HG03060 (cell line): ENCODE results near the gene TBC1D19.
"Not testable (repeated sequence)": the region's sequence is repeated elsewhere in the genome, so short reads cannot be mapped to it uniquely, and the experiment has no call there.

ENCODE experiments used
- ATAC-seq: cut with Tn5 transposase; IDR thresholded peaks from one replicate; pipeline ENCODE4 v1.9.1; 2021; ENCODE audit warnings: low read depth, moderate number of reproducible peaks; ENCODE audit not compliant: unreplicated experiment

The TBC1D19 gene

DNA sequence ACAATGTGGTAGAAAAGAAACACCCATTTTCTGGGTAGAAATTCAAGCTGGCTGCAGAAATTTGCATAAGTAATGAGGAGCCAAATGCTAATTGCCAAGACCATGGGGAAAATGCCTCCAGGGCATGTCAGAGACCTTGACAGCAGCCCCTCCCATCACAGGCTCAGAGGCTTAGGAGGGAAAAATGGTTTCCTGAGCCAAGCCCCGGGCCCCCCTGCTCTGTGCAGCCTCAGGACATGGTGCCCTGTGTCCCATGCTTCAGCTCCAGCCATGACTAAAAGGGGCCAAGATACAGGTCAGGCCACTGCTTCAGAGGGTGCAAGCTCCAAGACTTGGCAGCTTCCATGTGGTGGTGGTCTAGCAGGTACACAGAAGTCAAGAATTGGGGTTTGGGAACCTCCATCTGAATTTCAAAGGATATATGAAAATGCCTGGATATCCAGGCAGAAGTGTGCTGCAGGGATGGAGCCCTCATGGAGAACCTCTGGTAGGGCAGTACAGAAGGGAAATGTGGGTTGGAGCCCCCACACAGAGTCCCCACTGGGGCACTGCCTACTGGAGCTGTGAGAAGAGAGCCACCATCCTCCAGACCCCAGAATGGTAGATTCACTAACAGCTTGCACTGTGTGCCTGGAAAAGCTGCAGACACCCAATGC lies 95.3 kb downstream of the TBC1D19 start:
- not testable (repeated sequence) for ATAC-seq

DNA sequence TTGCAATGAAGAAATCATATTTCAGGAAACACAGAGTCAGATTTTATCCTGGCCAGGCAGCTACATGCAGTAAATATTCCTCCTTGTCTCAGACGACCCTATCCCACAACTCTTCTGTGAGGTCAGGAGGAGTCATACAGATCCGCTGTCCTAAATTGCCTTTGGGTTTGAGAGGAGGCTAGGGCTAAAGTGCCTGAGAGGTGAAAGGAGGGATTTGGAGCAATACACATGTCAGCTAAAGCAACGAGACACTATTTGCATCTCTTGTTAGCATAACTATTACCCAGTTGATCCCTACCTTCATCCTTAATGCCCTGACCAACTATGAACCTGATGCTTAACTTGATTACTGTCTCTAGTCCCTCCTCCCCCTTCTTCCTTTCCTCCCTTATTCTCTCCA lies 98.6 kb downstream of the TBC1D19 start:
- no peak for ATAC-seq

DNA sequence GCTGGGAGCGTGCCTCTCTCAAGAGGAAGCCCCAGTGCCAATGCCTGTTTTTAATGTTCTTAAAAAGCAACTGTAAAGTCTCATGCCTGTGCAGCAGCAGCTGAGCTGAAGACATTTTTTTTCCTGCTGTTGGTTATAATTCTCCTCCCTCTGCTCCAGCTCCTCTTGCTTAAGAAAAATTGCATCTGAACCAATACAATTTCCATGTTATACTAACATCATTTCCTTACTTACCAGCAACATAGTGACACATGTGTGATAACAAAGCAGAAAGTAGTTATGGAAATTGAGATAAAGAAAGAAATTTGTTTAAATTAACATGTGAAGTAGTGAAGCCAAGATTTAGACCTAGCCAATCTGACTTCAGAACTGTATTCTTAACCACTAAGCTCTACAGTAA lies 101.4 kb downstream of the TBC1D19 start:
- no peak for ATAC-seq

DNA sequence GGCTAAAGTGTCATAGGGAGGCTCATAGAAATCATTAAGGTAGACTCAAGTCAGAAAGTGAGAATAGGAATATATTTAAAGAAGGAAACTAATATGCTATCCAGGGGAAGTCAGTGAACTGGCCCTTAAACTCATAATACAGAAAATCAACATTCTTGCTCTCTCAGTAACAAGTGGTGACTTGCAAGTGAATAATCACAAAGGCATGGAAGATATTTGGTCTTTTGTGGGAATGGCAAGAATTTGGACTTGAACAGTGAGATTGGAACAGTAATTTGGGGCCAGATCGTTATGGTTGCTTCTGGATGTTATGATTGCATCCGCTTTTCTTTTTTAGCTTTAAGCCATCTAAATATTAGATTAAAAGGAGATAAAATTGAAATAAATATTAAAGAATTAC lies 103.8 kb downstream of the TBC1D19 start:
- ATAC-seq = no peak

DNA sequence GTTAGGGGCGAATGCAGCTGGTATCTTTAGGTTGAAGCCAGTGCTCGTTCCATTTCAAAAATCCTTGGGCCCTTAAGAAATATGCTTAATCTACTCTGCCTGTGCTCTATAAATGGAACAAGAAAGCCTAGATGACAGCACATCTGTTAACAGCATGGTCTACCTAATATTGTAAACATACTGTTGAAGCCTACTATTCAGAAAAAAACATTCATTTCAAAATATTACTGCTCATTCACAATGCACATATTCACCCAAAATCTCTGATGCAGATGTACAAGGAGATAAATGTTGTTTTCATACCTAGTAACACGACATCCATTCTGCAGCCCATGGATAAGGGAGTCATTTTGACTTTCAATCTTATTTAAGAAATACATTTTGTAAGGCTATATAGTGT lies 106.6 kb downstream of the TBC1D19 start:
- no peak for ATAC-seq

DNA sequence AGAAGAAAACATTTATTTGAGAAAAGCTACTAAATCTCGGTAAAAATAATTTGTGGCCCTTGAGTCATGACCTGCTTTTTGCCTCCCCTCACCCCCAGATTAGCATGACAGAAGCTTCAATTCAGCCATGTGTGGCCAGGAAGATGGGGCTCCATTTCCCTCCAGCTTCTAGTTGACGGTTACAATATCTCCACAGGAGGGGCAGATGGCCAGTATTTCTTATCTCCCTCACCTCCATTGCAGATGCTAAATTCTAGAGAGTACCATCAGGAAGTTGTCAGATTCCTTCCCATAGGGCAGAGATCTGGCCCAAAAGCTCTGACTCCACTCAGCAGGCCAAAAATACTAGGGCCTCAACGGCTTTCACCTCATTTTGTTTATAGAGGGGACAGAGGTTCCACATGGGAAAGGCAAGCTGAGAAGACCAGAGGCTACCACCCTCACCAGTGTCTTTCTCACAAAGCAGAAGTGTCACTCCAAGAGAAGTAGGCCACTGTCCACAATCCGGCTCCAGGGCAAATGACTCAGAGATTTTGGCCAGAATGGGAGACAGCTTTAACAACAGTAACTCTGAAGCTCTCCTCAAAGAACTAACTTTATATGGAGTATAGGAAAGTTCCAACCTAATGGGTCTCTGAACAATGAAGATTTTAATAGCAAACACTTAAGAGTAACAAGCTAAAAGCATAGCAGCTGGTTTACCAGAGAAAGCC lies 108.3 kb downstream of the TBC1D19 start:
- no peak for ATAC-seq

DNA sequence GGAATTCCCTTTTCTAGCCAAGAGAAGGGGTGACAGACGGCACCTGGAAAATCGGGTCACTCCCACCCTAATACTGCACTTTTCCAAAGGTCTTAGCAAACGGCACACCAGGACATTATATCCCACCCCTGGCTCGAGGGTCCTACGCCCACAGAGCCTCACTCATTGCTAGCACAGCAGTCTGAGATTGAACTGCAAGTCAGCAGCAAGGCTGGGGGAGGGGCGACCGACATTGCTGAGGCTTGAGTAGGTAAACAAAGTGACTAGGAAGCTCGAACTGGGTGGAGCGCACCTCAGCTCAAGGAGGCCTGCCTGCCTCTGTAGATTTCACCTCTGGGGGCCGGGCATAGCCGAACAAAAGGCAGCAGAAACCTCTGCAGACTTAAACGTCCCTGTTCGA lies 110.2 kb downstream of the TBC1D19 start:
- not testable (repeated sequence) for ATAC-seq

DNA sequence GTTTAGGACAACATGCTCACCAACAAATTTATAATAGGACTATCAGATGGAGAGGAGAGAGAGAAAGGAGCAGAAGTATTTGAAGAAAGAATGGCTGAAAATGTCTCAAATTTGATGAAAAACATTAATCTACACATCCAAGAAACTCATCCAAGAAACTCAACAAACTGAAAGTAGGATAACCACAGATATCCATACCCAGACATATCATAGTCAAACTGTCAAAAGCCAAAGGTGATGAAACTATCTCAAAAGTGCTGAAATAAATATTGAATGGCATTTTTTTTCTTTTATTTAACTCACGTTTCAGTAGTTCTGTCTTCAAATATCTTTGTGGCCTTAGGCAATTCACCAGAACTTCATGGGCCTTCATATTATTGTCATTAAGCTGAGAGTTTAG lies 116.2 kb downstream of the TBC1D19 start:
- ATAC-seq = no peak

DNA sequence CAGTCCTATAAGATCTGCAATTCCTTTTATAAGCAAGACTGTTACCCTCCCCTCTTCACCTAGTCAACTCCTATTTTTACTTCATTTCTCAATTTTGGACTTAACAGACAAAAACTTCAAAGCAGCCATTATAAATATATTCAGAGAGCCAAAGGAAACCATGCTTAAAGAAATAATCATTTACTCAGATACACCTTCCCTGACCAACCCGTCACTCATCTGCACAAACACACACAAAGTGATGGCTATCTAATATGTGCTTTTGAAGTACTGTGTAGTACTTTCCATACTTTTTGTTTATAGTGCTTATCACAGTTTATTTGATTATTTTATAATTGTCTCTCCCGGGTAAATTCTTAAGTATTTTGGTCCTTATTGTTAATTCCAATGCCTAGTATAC lies 117.2 kb downstream of the TBC1D19 start:
- no peak for ATAC-seq

DNA sequence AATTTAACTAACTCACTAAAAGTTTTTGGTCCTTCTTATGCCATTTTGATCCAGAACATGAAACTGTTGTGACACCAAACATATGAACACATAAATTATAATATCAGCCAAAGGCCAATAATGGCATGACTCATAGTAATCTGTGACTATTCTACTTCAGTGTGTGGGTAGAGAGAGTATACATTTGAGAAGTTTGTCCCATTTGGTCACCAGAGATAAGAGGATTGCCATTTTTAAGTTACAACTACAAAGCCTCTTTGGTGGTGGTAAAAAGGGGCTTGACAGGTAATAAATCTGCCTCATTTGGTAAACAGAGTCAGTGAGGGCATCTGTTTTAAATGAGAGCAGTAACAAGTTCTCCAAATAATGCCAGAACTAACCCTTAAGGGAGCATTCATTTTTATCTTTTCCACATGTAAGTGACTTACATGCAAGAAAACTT lies 117.9 kb downstream of the TBC1D19 start:
- ATAC-seq = no peak

DNA sequence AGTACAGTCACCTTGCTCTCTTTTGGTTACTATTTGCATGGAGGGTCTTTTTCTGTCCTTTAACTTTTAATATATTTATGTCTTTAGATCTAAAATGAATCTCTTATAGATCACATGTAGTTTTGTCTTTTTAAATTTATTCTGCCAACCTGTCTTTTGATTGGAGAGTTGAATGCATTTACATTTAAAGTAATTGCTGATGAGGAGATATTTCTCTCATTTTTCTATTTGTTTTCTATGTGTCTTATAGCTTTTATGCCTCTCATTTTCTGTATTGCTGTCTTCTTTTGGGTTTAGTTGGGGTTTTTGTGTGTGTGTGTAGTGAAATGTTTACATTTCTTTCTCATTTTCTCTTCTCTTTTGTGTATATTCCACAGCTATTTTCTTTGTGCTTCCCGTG lies 123.5 kb downstream of the TBC1D19 start:
- no peak for ATAC-seq

DNA sequence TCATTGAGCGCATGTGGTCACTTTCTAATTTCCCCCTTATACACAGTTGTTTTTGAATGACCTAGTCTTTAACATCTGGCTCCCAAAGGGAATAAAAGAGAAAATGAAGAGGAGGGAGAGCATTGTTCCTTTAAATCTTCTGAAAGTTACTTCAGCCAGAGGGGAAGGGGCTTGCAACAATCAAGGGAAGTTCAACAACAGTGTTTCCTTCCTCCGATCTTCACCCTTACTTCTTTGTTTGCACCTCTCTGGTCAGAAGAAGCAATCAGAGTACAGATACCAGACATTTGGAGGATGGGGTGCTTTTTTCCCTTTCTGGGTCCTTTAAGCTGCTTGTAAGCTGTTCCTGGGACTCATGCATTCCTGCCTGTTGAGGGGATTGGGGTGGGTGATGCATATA lies 125.4 kb downstream of the TBC1D19 start:
- no peak for ATAC-seq

DNA sequence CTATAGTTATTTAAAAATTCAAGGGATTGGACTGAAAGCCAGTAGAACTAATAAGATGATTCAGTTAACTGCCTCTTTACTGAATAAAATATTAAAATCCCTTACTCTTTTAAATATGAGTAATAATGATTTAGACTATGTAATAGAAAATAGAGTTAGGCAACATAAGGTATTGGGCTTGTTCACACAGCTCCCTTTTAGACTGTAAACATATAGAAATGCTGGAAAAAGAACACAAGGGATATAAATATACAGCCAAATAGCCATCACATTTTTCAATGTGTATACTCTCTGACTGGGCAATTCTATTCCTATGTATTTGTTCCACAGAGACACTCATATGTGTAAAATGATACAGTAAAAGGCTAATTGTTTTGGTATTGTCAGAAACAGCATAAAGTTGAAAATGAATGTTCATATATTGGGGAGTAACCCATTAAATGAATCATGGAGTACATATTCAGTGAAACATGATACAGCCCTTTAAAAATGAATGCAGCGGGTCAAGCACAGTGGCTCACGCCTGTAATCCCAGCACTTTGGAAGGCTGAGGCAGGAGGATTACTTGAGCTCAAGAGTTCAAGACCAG lies 129.8 kb downstream of the TBC1D19 start:
- no peak for ATAC-seq

DNA sequence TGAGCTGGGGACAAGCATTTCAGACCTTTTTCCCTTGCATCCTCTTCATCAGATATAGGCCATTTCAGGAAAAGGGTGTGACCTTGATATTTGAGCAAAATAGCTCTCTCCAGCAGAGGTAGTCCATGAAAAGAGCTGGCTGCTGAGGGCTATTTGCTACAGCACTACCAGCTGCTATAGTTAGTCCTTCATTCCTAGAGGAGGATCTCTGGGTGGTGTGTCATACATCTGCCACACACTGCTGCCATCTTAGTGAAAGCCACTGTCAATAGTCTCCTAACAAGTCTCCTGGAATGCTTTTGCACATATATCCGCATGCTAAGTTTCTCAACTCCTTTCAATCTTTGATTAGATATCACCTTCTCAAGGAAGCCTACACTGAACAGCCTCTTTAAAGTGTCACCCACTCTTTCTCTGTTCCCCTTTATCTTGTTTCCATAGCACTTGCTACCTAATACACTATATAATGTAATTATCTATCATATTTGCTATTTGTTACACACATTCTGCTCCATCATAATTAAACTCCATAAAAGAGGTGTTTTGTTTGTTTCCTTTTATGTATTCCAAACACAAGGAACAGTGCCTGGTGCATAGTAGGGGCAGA lies 131.9 kb downstream of the TBC1D19 start:
- no peak for ATAC-seq

DNA sequence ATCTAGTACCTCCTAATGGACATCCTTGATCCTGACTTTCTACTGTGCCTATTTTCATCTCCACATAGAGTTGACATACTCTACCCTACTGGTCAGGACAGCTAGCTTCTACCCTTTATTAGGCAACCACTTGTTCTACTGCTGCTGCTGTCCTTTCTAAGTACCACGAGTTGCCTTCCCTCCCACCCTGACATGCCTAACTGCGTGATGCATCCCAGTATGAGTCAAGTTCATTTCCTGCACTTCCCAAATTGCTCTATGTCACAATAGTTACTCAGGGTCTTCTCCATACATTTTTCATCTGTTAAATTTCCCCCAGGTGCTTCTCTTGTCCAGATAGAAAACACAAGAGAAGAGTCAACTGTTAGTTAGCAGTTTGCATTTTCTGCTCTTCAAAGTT lies 133.4 kb downstream of the TBC1D19 start:
- no peak for ATAC-seq

DNA sequence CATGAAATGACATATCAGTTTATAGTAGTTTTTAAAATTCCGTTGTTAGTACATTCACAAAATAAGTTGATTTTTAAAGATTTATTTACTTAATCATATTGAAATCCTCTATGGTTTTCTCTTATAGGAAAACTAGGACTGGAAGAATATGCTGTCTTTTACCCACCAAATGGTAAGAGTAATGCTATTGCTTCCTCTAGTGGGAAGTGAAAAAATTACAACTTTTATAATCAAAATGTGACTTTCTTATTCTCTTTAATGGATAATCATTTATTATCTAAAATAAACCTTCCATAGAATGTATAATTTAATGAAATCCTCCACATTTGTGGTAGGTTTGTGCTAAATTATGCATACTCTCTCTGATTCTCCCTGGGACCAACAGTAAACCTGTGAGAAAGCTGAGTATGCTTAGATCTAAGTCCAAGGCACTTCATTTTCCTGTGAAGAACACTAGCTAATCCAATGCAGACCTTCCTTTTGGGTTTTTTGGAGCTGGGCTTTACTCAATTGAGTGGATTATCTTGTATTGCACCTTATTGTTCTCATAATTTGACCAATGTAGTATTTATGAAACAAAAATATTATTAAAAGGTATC lies 136.2 kb downstream of the TBC1D19 start:
- ATAC-seq = no peak

DNA sequence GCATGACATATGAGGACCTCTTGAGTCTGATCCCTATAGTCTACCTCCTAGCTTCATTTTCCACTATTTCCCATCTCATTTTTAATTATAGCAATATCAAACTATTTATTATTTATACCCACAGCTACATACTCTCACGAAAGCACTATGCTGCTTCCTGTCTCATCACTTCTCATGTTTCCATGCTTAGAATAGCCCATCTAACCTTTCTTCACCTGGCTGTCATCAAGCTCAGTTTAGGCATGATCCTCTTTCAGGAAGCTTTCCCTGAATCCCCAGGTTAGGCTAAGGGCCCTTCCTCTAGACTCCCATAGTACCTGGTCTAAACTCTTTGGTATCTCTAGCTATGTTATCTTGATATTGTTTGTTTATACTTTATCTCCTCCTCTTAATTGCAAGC lies 137.8 kb downstream of the TBC1D19 start:
- ATAC-seq = no peak

DNA sequence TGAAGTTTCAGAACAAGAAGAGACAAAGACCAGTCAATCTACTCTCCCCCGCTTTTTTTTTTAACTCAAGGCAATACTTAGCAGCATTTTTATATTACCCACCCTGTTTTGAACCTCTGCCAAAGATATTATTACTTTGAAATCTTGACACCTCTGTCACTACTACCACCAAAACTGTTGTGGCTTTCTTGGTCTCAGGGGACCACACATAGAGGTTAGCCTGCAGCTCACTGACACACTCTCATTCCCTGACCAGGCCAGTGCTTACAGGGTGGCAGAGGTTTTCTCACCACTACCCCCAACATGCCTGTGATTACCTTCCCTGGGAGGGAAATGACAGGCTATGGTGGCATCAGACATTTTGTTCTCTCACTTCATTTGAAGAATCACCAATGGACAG lies 139.3 kb downstream of the TBC1D19 start:
- peak; percentile 99 for ATAC-seq

DNA sequence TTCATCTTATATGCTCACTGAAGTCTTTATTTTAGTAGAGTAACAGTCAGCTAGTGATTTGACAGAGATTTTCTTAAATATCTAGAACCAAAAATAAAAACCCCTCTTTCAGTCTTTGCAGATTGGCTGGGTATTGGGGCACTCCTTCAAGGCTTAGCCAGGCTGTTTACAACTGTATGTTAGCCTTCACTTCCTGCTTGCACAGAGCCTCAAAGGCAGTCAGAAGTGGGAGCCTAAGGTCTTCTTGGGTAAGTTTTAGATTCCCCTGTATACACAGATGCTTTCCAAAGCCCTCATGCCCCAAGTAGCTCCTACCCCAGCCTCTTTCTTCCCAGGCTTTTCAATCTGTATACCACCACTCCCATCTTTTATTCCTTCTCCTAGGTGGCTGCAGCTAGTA lies 140.7 kb downstream of the TBC1D19 start:
- ATAC-seq = no peak

DNA sequence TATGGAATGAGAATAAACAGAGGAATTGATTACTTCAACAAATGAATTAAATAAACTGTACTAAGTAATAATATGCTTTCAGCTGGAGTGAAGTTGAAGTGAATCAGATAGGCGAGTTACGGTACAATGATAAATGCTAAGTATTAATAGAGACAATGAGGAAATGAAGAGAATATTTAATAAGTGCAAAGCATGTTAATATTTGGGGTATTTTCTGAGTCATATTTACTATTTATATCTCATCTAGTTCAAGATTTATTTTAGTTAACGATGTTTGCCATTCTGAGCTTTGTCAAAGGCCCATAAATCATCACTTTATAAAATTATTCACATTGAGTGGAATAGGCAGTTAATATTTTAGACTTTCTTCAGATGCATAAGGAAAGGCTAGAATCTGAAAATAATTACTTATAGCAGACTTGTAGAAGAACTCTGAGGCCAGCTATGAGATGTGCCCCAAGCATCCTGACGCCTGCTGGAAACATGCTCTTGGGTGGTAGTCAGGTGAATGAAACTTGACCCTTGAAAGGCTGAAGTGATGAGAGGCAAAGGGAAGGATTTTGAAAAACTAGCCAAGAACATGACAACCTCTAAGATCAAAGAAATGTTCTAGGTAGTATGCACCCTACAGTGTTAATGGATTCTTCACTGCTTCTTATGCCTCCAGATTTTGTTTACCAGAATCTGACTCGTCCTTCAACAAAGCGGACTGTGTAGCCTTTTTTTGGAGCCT lies 142.9 kb downstream of the TBC1D19 start:
- ATAC-seq = no peak

DNA sequence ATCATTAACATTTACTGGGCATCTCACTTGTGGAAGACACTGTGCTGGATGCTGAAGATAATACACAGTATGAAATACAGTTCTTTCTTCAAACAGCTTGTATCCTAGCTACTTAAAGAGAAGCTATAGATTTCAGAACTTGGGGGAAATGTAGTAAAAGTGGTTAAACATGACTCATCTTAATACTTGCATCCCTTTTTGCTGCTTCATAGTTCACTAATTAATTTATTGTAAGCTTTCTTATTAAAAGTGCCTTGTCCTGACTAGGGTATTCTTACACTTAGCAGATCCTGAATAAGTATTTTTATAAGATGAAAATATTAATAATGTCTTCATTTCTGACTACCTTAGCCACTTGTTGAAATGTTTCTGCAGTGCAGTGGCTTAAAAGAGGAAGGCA lies 144.0 kb downstream of the TBC1D19 start:
- no peak for ATAC-seq
